HL-60 (cell line): ENCODE results near the gene CDH6.

ENCODE experiments used
- GABPA ChIP-seq: IDR thresholded peaks from 2 replicates; pipeline ENCODE4 v1.6.1; 2012; ENCODE audit warnings: low read depth
- POLR2AphosphoS5 ChIP-seq: IDR thresholded peaks from 2 replicates; pipeline ENCODE4 v1.6.1; 2012; ENCODE audit warnings: low read depth
- TF ChIP-seq, protein P1 (sequence below): IDR thresholded peaks from one replicate; pipeline ENCODE4 v1.5.1; 2011; ENCODE audit warnings: low read length, control low read depth, inconsistent platforms; ENCODE audit not compliant: insufficient read depth
- TF ChIP-seq, protein P2 (sequence below): IDR thresholded peaks from 2 replicates; pipeline ENCODE4 v1.6.1; 2012; ENCODE audit warnings: low read depth; ENCODE audit not compliant: insufficient replicate concordance

DNA sequence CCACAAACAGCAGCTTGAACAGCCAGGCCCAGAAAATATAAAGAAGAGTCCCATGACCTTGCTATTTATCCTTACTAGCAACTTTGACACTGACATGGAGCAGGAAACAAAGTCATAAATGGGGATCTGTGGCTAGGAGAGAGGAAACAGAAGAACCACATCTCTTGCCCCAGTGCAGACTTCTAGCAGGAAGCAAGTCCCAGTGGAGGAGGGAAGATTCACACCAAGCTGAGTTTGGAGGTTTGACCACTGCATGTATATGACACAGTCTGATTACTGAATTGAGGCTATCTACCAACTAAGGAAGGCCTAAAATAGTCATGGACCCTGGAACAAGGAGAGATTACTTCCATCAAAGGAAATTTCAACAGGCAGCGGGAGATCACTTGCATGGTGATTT is 51.4 kb downstream of the CDH6 start:
- no peak for TF ChIP-seq POLR2AphosphoS5
- TF ChIP-seq, protein P1, sequence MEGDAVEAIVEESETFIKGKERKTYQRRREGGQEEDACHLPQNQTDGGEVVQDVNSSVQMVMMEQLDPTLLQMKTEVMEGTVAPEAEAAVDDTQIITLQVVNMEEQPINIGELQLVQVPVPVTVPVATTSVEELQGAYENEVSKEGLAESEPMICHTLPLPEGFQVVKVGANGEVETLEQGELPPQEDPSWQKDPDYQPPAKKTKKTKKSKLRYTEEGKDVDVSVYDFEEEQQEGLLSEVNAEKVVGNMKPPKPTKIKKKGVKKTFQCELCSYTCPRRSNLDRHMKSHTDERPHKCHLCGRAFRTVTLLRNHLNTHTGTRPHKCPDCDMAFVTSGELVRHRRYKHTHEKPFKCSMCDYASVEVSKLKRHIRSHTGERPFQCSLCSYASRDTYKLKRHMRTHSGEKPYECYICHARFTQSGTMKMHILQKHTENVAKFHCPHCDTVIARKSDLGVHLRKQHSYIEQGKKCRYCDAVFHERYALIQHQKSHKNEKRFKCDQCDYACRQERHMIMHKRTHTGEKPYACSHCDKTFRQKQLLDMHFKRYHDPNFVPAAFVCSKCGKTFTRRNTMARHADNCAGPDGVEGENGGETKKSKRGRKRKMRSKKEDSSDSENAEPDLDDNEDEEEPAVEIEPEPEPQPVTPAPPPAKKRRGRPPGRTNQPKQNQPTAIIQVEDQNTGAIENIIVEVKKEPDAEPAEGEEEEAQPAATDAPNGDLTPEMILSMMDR, result no peak
- TF ChIP-seq, protein P2, sequence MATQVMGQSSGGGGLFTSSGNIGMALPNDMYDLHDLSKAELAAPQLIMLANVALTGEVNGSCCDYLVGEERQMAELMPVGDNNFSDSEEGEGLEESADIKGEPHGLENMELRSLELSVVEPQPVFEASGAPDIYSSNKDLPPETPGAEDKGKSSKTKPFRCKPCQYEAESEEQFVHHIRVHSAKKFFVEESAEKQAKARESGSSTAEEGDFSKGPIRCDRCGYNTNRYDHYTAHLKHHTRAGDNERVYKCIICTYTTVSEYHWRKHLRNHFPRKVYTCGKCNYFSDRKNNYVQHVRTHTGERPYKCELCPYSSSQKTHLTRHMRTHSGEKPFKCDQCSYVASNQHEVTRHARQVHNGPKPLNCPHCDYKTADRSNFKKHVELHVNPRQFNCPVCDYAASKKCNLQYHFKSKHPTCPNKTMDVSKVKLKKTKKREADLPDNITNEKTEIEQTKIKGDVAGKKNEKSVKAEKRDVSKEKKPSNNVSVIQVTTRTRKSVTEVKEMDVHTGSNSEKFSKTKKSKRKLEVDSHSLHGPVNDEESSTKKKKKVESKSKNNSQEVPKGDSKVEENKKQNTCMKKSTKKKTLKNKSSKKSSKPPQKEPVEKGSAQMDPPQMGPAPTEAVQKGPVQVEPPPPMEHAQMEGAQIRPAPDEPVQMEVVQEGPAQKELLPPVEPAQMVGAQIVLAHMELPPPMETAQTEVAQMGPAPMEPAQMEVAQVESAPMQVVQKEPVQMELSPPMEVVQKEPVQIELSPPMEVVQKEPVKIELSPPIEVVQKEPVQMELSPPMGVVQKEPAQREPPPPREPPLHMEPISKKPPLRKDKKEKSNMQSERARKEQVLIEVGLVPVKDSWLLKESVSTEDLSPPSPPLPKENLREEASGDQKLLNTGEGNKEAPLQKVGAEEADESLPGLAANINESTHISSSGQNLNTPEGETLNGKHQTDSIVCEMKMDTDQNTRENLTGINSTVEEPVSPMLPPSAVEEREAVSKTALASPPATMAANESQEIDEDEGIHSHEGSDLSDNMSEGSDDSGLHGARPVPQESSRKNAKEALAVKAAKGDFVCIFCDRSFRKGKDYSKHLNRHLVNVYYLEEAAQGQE, result no peak
- no peak for TF ChIP-seq GABPA
